Prostate gland (tissue), 2 donors: ENCODE measurements around the gene OTUD6A. TPM values are rescaled to one million over a fixed set of nuclear protein-coding genes. Genes with fewer than 3 reads are reported as not detected.

Experiments
- DNase-seq: peaks from one replicate; pipeline ENCODE4 v3.0.0-alpha.2; 2019; ENCODE audit warnings: low spot score
- H3K27ac ChIP-seq, 2 donors: fragments of 200-600 bp; sonication (generic); 2 replicates each; pipeline ENCODE4 v1.5.1; 2017 to 2019
- H3K27me3 ChIP-seq: fragments of 200-600 bp; sonication (generic); replicated peaks from 2 replicates; pipeline ENCODE4 v1.5.1; 2019; ENCODE audit not compliant: insufficient read depth
- H3K36me3 ChIP-seq, 2 donors: fragments of 200-600 bp; sonication (generic); 1 replicate in 1 of 2; 2 replicates in 1 of 2; pipeline versions ENCODE4 v1.5.1 to v1.8.1; 2017 to 2019
- H3K4me1 ChIP-seq: fragments of 200-600 bp; sonication (generic); replicated peaks from 2 replicates; pipeline ENCODE4 v1.5.1; 2019
- H3K4me3 ChIP-seq, 2 donors: fragments of 200-600 bp; sonication (generic); 2 replicates each; pipeline ENCODE4 v1.5.1; 2017 to 2019
- H3K9me3 ChIP-seq: fragments of 200-600 bp; sonication (generic); 2 replicates; pipeline ENCODE4 v1.5.1; 2017
- POLR2A ChIP-seq: fragments of 450-650 bp; IDR thresholded peaks from one replicate; pipeline ENCODE4 v1.6.1; 2016; ENCODE audit warnings: antibody characterized with exemption, mild to moderate bottlenecking
- POLR2AphosphoS5 ChIP-seq: sonication (generic); formaldehyde crosslinking; IDR thresholded peaks from one replicate; pipeline ENCODE4 v1.6.1; 2017; ENCODE audit warnings: antibody characterized with exemption
- WGBS: methylation state at CpG from one replicate; pipeline ENCODE4 v1.1.5; 2018; 5-methylcytosine and 5-hydroxymethylcytosine counted together
- intact Hi-C: fragments of 100-400 bp; cut with DNase I; formaldehyde crosslinking; loops from one replicate; pipeline ENCODE4 v1.14.2; 2022
- total RNA-seq, 2 donors: library from RNA; depleted of rRNA; stranded (reverse); fragments of >200 nt; gene quantifications; one replicate each; pipeline ENCODE4 v1.1.0, GENCODE V29; 2016
- TF ChIP-seq, protein P1 (sequence below), 4 experiments: fragments of 200-600 bp in 2 of 4; fragments of 450-650 bp in 2 of 4; sonication (generic) in 2 of 4; IDR thresholded peaks; 1 replicate in 3 of 4; 2 replicates in 1 of 4; pipeline ENCODE4 v1.5.1; 2016 to 2019; ENCODE audit warnings: antibody characterized with exemption in 4 of 4, mild to moderate bottlenecking in 2 of 4, moderate library complexity in 2 of 4

Gene OTUD6A
- total RNA-seq, 2 donors from 2014 or later, result 1.1 TPM; not detected in 1

DNA sequence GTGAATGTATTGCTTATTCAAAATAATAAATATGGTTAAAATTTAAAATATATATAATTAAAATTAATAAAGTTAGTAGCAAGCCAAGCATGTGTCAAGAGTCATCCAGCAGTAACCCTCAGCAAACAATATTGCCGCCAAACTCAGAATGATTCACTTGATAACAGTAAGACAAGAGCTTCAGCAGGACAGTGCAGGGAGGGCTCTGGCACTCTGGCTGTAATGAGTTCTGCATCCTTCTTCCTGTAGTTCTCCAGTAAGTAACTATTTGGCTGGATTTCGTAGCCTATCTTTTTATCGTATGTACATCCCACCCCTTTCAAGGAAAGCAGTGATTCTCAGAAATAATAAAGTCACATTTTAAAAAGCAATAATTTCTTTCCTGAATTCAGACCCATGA lies 17.6 kb downstream of the OTUD6A start:
- WGBS, result 46% methylated on average over 3 of the region's 3 CpGs
- Histone ChIP-seq H3K9me3 (no peaks in the 10 kb centered on the region), H3K36me3 (no peaks in the 10 kb centered on the region), H3K4me3 (no peak overlapping the region), H3K4me1 (no peaks in the 10 kb centered on the region), H3K27ac (no peak overlapping the region), H3K27me3 (no peaks in the 10 kb centered on the region)
- intact Hi-C loops, result no loop called here
- no peak for DNase-seq
- TF ChIP-seq POLR2A (no peak), POLR2AphosphoS5 (no peak)
- TF ChIP-seq, protein P1, sequence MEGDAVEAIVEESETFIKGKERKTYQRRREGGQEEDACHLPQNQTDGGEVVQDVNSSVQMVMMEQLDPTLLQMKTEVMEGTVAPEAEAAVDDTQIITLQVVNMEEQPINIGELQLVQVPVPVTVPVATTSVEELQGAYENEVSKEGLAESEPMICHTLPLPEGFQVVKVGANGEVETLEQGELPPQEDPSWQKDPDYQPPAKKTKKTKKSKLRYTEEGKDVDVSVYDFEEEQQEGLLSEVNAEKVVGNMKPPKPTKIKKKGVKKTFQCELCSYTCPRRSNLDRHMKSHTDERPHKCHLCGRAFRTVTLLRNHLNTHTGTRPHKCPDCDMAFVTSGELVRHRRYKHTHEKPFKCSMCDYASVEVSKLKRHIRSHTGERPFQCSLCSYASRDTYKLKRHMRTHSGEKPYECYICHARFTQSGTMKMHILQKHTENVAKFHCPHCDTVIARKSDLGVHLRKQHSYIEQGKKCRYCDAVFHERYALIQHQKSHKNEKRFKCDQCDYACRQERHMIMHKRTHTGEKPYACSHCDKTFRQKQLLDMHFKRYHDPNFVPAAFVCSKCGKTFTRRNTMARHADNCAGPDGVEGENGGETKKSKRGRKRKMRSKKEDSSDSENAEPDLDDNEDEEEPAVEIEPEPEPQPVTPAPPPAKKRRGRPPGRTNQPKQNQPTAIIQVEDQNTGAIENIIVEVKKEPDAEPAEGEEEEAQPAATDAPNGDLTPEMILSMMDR (IDR thresholded peaks at IDR 0.05), result no peak

DNA sequence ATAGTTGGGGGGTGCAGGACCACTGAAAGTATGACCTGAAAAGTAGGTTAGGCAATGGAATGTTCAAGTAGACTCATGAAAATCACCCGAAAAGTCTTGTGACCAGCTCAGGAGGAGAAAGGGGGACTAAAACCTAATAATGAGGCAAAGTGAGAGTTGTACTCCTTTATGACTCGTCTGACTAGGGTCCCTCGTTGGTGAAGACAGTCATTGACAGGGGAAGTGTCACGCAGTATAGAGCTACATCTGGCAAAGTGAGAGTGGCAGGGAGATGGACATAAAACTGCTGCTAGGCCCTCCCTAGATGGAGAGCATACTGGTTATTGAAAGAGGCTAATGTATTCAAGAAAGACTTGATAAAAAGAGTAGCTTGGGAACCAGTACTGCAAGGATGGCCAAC lies 20.5 kb downstream of the OTUD6A start:
- Histone ChIP-seq H3K27ac (no peak overlapping the region), H3K36me3 (no peaks in the 10 kb centered on the region), H3K4me3 (no peak overlapping the region), H3K4me1 (no peaks in the 10 kb centered on the region), H3K27me3 (no peaks in the 10 kb centered on the region), H3K9me3 (no peaks in the 10 kb centered on the region)
- no peak for TF ChIP-seq POLR2A
- TF ChIP-seq, protein P1 (IDR thresholded peaks at IDR 0.05), result no peak
- TF ChIP-seq POLR2AphosphoS5, result no peak
- intact Hi-C loops, result no loop called here
- no peak for DNase-seq
- 71% methylated on average over 4 of the region's 4 CpGs for WGBS

DNA sequence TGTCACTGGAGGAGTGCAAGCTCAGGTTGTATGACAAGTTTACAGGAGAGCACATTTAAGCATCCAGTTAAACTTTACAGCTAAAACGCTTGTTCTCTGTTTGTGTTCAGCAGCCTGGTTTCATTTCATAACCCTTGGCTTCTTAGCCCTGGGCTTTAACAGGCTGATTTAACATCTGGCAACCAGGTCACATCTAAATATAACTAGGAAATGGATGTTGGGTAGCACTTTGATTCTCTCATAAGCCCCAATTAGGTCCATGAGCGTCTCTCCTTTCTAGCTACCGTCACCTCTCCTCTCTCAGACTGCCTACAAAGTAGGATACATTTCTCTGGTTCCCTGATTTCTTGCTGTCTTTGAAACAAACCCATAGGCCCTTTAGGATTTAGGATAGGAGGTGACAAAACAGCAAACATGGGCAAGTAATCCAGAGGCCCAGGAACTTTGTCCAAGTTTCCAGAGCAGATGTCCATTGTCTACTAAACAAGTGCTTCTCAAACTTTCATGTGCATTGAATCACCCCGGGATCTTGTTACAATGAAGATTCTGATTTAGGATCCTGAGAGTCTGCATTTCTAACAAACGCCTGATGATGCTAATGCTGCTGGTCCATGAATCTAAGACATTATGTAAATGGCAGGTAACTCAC lies 22.5 kb downstream of the OTUD6A start:
- WGBS, result 64% methylated on average over 4 of the region's 5 CpGs
- no peaks in the 10 kb centered on the region for H3K4me1 ChIP-seq
- no peaks in the 10 kb centered on the region for H3K9me3 ChIP-seq
- no peaks in the 10 kb centered on the region for H3K27me3 ChIP-seq
- no peak overlapping the region for H3K27ac ChIP-seq
- TF ChIP-seq POLR2A (no peak), POLR2AphosphoS5 (no peak)
- TF ChIP-seq, protein P1 (IDR thresholded peaks at IDR 0.05), result no peak
- no peak overlapping the region for H3K4me3 ChIP-seq
- intact Hi-C loops, result no loop called here
- no peaks in the 10 kb centered on the region for H3K36me3 ChIP-seq
- no peak for DNase-seq

DNA sequence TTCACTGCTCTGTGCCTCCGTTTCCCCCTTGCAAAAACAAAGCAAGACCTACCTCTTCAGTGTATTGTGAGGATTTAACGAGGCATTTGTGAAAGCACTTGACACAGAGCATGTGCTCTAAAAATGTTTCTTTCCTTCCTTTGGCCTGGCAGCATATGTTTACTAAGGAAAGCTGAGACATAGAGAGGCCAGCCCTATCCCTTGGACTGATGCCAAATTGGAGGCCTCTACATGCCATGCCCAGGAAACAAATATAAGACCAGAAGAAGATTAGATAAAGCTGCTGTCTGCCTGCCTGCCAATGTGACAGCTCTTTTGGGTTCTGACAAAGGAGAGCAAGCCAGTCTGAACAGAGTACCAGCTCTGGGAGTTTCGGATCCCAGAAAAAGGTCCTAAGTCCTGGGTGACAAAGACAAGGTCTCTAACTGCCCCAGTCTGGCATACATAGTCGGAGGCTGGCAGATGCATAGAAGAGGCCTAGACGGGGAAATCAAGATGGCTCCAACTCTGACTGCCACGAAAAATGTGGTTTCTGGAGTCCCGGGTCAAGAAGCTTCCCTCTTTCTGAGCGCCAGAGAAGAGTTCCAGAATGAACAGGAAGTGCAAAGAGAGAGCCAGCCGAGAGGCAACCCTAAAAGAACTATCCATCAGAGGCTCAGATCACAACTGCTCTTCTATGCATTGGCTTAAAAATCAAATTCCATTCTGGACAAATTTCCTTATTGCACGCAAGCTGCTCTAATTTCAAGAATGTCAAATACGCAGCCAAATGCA lies 25.8 kb downstream of the OTUD6A start:
- intact Hi-C loops, result no loop called here
- no peaks in the 10 kb centered on the region for H3K4me1 ChIP-seq
- H3K36me3 ChIP-seq, result no peaks in the 10 kb centered on the region
- no peak overlapping the region for H3K4me3 ChIP-seq
- DNase-seq, result peak; percentile 33
- no peak overlapping the region for H3K27ac ChIP-seq
- H3K9me3 ChIP-seq, result no peaks in the 10 kb centered on the region
- 19% methylated on average over 11 of the region's 11 CpGs for WGBS
- TF ChIP-seq POLR2AphosphoS5 (no peak), POLR2A (no peak)
- TF ChIP-seq, protein P1 (IDR thresholded peaks at IDR 0.05), result no peak
- H3K27me3 ChIP-seq, result no peaks in the 10 kb centered on the region

DNA sequence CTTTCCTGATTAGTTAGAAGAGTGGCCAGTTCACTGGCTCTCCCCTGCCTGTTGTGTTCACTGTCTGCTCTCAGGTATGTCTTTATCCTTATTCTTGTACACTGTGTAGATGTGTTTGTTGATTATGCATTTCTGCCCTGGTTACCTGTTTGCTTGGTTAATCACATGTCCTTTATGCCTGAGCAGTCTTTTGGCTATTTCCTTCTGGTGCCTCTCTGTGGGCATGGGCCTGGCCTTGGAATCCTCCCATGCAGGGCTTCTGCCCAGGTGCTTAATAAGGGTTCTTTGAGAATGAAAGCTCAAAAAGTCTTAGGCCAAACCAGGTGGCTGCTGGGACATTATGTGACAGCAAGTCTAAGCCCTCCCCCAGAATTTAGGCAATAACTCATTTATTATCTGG lies 26.5 kb downstream of the OTUD6A start:
- Histone ChIP-seq H3K4me3 (no peak overlapping the region), H3K9me3 (no peaks in the 10 kb centered on the region), H3K27me3 (no peaks in the 10 kb centered on the region), H3K36me3 (no peaks in the 10 kb centered on the region), H3K27ac (no peak overlapping the region), H3K4me1 (no peaks in the 10 kb centered on the region)
- intact Hi-C loops, result no loop called here
- no peak for DNase-seq
- TF ChIP-seq, protein P1 (IDR thresholded peaks at IDR 0.05), result no peak
- TF ChIP-seq POLR2AphosphoS5, result no peak
- no peak for TF ChIP-seq POLR2A
